Measurements from ENCODE around the gene MATN3.
A peak's percentile ranks its signal among the peaks of the same experiment; 100 is the strongest.
"Not testable (repeated sequence)": the region's sequence is repeated elsewhere in the genome, so short reads cannot be mapped to it uniquely, and the experiment has no call there.

The MATN3 gene, protein sequence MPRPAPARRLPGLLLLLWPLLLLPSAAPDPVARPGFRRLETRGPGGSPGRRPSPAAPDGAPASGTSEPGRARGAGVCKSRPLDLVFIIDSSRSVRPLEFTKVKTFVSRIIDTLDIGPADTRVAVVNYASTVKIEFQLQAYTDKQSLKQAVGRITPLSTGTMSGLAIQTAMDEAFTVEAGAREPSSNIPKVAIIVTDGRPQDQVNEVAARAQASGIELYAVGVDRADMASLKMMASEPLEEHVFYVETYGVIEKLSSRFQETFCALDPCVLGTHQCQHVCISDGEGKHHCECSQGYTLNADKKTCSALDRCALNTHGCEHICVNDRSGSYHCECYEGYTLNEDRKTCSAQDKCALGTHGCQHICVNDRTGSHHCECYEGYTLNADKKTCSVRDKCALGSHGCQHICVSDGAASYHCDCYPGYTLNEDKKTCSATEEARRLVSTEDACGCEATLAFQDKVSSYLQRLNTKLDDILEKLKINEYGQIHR

DNA sequence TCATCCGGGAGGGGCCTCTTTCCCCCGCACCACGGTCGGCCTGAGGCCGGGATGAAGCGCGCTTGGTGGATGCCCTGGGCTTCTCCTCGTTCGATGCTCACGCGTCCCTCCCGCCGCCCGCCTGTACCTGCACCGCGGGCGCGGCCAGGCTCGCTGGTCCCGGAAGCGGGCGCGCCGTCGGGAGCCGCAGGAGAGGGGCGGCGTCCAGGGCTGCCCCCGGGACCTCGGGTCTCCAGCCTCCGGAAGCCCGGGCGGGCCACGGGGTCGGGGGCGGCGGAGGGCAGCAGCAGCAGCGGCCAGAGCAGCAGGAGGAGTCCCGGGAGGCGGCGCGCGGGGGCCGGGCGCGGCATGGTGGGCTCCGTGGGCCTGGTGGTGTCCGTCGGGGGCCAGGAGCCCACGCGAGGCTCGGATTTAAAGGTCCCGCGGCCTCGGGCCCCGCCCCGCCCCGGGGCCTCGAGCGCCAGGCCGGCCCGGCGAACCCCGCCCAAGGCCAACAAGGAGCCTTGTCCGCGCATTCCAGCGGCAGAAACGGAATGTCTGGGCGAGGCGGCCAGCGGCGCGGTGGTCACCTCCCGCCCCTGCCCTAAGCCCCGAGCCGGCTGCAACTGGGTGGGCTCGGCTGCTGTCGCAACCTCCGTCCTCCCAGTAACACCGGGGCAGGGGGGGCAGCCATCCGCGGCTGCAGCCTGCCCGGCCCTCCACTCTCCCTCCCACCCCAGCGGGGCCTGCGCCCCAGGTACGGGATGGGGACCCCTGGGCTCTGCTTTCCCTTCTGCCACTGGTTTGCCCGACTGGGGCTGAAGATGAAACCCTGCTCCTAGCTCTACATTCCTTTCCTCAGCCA lies at the start of gene MATN3:
MATN3 (minus strand) TSS at position 387 of the 844 bp plus-strand sequence; CDS start at position 350, 37 bp downstream.
- no peak for DNase-seq

DNA sequence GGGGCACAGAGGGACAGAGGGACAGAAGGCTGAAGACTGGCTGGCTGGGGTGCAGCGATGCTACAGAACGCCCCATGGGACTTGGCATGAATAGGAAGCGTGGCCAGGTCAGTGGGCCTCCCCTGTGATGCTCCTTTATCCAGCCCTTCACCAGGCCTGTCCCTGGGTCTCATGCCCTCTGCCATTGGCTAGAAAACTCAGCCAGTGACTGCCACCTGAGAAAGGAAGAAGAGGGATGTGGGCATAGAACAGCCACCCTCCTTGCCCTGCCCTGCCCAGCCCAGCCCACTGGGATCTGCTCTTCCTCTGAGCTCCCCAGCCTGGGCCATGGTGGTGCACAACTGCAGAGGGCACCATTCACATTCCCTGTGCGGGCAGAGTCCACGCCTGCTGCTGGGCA lies 49.5 kb upstream of the MATN3 start:
- no peak for DNase-seq

DNA sequence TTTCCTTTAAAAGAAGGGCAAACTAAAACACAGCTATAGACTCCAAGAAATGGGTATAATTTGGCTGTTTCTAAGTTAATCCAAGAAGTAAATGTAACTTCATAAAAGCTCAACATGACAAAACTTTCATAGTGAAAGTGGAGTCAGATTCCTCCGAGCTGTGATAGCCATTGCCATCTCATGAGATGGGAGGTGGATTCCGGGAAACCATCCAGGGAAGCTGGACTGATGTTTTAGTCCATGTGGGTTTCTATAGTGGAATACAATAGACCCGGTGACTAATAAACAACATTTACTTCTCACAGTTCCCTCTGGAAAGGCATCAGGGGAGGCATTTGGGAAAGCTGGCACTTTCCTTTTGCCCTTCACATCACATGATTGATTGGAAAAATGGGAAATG lies 49.0 kb upstream of the MATN3 start:
- DNase-seq, result no peak

DNA sequence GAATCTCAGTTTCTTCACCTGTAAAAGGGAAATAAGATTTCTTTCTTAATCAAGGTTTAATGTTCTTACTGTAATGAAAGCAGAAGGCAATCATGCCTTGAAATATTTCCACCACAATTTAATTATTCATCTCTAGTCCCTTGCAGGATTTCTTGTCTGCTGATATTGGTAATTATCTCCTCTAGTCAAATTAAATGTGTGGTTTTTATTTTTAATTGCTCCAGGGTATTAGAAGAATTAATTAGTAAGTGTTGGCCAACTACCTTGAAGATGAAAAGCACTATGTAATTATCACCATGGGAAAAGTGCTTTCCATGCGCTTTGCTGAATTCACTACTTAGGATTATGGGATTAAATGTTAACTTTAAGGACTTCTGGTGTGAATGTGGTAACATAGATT lies 47.6 kb upstream of the MATN3 start:
- DNase-seq, result no peak

DNA sequence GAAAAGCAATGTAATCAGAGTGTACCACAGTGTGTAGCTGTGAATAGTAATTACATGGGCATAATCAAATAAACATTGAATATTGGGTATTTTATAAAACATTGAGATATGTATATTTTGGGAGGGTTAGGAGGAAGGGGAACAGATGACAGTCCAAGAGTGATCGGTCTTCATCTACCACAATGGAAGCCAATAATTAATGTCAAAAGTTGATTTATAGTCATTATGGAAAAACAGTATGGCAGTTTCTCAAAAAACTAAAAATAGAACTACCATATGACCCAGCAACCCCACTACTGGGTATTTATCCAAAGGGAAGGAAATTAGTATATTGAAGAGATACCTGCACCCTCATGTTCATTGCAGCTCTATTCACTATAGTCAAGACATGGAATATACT lies 44.8 kb upstream of the MATN3 start:
- no peak for DNase-seq

DNA sequence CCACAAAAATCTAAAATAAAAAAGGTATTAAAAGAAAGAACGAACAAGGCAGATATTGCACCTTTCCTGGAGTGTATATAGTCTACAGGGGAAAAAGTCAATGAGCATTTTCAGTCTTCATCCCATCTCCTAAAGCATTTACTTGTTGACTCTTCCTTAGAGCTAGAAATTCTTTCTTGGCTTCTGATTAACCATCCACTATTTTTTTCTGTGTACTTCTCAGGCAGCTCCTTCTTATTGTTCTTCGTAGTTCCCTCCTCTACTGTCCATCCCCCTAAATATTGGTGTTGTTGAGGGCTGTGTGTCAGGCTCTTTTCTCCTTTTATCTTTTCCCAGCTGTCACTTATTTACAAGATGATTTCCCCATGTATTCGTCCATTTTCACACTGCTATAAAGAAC lies 42.5 kb upstream of the MATN3 start:
- no peak for DNase-seq

DNA sequence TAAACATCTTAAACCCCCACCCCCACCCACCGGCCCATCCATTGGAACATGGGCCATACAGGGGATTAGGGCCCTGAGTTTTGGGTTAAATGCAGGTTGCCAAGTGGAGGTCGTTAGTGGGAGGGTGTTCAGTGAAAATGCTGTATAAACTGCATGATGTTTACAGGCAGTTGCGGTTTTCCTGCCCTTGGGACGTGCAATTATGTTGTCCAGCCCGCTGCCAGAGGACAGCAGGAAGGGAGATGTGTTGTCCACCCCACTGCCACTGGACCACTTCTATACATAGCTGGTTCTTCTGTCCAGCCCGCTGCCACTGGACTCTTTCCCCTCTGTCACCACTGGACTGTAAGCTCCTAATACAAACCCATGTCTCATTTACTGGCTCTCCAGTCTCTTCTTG lies 41.7 kb upstream of the MATN3 start:
- DNase-seq, result no peak

DNA sequence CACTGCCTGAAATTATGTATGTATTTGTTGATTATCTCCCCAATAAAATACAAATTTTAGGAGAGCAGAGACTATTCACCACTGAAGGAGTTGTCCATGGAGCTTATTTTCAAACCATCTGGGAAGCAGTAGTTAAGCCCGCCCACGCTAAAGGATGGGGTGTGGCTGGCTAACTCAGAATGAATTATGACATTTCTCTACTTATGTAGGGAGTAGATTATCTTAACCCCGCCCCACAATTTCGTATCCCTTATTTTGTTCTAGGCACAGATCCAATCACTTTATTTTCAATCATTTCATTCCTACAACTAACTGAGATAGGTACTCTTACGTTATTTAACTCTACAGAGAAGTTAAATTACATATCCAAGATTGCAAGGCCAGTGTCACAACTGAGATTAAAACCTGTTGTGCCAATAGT lies 40.4 kb upstream of the MATN3 start:
- DNase-seq, result no peak

DNA sequence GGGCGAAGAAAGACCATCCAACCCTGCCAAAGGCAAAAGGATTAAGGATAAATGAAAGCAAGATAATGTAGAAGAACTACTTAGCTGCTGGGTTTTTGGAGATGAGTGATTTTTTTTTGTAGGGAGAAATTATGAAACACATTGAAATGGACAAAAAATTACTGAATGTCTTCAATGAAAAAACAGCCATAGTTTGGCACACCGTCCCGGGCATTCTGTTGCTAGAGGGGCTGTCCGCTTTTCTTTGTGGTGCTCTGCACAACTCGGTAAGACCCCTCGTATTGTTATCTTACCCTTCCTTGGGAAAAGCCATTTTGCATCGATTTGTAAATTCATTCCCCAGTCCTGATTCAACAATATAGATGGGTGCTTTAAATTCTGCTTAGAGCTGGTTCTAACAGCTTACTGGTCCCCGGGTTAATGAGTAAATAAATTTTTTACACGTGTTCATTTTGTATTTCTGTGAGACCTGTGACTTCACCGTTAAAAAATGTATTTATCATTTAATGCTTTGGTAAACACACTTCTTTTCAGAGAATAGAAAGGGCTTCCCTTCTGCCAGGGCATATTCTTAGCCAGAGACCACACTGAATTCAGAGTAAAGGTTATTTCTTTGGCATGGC lies 39.9 kb upstream of the MATN3 start:
- no peak for DNase-seq

DNA sequence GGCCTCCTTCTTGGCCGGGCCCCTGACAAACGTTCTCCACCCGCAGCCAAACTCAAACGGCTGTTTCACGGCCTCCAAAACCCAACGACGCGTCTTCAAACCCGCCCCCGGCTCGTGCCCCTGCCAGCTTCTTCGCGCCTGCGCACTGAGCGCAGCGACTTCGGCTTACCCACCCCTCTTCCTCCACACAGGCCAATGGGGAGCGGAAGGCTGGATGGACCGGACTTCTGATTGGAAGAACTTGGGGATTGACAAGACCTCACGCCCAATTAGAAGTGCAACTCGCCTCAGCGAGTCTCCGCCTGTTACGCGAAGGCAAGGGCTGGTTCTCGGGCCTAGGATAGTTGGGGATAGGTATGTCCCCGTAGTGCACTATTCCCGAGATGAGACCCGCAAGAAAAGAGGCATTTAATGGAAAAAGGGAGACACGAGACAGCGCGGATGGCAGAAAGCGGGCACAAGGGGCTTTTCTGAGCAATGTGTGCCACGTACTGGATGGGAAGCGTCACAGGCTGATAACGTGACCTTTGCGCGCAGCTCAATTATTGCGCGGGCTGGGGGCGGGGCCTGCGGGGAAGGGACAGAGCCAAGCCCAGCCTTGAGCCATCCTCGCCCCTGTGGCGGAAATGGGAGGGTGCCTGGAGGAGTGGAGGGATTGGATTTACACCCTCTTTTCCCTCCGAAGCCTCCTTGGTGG lies 39.2 kb upstream of the MATN3 start, which contains the start of gene LAPTM4A:
LAPTM4A (minus strand) TSS at position 97 of the 697 bp plus-strand sequence. CDS start 108 bp downstream, outside the sequence.
- DNase-seq, result peak; percentile 99

DNA sequence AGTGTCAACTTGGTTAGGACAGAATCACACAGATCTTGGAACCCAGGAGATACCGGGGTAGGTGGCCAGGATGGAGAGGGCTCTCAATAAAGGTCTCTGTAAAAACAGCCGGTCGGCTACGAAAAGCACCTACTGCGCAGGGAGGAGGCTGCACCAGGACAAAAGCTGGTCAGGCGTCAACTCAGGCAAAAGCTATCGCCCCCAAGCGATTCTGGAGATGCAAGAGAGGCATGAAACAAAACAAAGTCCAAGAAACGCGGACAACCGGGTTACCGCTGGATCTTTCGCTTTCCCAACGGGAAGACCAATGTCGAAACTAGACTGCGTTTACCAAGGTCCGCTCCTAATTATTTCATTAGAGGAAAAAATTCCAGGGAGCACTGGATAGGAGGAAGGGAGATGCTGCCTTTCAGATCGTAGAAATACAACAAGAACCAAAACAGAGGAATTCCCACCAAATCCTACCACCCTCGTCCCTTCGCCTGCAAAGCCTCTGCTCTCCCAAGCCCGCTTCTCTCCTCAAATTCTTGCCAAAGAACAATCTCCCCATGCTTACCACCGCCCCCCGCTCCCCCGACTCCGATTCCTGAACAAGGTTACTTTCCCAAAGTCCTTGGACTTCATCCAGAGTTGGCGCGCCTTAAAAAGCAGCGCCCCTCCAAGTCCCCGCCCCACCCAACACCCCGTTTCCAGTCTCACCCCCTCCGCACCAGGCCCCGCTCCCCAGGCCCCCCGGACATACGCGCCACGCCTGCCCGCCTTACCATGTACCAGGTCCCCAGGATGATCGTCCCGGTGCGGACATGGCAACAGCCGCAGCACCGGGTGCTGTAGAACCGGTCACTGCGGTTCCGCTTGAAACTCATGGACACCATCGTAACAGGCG lies 38.4 kb upstream of the MATN3 start:
- DNase-seq, result peak; percentile 73

DNA sequence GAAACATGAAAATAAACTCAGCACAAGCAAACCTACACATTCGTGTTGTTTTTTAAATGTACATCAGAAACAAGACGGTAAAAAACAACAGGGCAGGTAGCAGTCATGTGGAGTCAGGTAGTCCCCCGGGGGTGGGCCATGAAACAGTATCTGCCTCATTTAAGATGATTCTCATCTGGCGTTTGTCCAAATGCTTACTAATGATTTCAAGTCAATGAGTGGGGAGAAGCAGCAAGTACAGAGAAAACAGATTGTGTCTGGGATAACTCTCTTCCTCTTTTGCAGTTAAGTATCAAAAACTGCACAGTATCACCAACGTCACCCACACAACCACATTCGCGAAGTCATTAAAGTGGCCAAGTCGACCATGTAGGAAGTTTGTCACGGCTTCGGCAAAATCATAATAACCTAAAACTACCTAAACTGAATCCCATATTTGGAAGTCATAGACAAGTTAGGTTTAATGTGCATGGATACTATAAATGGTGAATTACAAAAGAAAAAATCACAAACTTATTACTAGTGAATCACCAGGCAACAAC lies 37.7 kb upstream of the MATN3 start:
- DNase-seq, result peak; percentile 67

DNA sequence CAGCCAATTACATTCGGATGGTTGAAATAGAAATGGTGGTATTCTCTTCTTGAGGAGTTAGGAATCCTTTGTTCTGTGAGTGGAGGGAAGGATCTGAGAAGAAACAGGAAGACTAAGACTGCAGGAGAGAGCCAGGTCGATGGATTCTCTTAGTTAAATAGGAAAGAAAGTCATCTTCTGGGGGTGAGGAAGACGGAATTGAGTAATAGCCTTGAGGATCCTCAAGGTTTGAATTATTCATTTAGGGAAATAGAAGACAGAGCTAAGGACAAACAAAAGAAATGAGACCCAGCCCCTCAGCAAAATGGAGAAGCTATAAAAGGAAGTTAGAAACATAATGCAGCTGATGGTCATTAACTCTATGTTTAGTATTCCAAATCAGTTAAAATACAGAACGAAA lies 37.2 kb upstream of the MATN3 start:
- no peak for DNase-seq

DNA sequence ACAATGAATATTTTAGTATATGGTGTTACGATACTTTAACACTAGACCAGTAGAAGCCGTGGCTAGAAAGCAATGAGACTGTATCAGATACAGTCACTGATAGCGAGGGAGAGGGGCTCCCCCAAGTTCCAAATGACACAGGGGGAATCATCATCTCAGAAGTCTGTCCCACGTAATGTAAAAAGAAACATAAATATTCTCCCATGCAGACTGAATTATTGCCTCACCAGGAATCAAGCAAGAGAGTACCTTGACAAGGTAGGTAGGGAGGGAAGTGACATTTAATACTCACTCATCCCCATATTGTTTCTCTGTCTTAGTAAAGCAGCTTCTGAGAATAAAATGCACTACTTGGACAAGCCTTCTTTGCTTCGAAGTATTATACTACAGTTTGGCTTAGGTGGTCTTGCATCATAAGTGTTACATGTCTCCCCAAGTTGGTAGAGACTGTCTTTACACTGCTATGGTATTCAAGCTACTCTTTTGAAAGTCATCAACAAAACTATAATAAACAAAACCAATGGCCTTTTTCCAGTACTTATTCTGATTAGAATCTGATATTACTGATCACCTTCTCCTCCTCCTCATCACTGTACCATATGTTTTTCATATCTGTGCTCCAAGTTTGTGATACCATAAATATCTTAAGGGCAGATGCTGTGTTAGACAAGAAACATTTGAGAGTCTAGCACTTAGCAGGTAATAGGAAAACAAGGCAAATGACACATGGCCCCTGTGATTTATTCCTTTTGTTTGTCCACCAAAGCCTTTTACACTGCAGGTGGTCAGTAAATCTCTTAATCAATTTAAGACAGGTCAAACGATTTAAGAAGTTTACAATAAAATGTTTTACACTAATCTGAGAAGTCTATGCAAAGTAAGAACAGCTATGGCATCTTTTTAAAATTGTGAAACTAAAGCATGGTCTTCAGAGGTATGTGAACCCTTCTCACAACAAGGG lies 36.3 kb upstream of the MATN3 start:
- no peak for DNase-seq

DNA sequence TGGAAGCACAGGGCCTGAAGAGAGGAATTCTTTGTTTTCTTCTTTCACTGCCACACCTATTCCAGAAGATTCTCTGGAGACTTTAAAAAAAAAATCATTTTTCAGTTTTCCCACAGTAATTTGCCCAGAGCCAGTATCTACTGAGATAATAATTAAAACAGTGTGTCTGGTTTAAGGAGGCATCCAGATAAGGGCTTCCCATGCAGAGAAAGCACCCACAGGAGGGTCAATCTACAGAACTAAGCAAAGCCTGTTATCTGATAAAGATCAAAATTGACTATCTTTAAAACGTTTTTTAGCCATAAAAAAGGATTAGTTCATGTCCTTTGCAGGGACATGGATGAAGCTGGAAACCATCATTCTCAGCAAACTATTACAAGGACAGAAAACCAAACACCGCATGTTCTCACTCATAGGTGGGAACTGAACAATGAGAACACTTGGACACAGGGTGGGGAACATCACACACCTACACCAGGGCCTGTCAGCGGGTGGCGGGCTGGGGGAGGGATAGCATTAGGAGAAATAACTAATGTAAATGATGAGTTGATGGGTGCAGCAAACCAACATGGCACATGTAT lies 33.3 kb upstream of the MATN3 start:
- DNase-seq, result not testable (repeated sequence)

DNA sequence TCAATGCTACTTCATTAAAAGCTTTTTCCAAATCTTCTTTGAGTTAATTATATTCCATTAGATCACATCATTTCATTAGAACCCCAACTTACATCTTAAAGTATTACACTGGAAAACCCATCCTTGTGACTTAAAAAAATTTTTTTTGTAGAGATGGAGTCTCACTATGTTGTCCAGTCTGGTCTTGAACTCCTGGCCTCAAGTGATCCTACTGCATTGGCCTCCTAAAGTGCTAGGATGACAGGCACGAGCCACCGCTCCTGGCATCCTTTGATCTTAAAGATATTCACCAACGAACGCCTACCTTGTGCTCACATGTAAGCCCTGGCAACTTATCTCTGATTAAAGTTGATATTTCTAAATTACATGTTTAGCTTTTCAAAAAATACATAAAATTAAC lies 32.3 kb upstream of the MATN3 start:
- DNase-seq, result no peak

DNA sequence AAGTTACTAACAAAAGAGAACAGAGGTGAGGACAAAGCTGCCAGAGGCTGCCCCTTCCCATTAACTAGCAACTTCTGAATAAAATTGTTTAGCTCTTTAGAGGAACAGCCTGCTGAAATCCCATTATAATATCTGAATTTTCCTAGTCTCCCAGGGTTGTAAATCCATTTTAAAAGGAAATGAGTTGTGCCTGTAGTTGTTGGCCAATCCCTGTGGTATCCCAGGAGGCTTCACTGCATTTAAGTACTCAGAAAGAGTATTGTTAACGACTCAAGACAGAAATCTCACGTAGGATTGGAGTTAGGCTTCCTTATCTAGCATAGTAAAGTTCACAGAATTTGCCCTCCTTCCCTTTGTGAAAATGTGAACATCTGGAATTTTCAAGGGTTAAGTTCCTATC lies 30.1 kb upstream of the MATN3 start:
- no peak for DNase-seq

DNA sequence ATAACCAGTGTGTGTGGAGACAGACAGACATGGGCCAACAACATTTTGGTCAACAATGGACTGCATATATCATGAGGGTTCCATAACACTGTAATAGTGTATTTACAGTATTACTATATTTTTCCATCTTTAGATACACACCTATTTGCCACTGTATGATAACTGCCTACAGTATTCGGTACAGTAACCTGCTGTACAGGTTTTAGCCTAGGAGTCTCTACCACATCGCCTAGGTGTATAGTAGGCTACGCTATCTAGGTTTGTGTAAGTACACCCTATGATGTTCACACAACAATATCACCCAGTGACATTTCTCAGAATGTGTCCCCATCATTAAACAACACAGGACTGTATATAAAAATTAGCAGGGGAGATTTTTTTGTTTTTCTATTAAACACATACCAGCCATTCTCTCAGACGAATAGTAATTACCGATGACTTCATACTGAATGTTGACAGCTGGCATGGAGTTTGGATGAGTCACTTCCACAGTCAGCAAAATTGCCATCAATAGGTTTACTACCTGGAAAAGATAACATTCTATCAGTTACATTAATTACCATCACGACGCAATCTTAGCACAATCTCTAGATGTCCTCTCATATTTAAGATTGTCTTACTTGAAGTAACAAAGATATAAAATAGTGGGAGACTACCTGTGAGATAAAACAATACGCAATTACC lies 28.2 kb upstream of the MATN3 start:
- DNase-seq, result no peak

DNA sequence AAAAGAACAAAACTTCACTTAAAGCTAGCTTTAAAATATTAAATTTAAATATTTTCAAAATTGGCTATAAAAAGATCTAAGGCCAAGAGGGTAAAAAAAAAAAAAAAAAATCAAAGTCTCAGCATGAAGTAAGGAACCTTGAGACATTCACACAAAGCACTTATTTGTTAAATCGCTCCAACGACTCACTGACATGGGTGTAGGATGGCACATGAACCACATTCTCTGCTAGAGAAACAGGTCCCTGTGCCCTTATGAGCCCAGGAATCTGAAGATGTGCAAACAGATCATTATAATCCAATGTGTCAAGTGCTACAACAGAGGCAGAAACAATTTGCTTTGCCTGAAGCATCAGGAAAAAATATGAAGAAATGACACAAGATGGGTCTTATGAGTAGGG lies 25.2 kb upstream of the MATN3 start:
- no peak for DNase-seq
